HepG2 (cell line): Measurements from ENCODE around the gene NCKIPSD. TPM values are rescaled to one million over a fixed set of nuclear protein-coding genes. Genes with fewer than 3 reads are reported as not detected.
"Not testable (repeated sequence)": the region's sequence is repeated elsewhere in the genome, so short reads cannot be mapped to it uniquely, and the experiment has no call there.

Experiments used
- ATAC-seq: fragments of 200-7000 bp; cut with Tn5 transposase; 3 replicates; pipeline ENCODE4 v1.9.1; 2020; ENCODE audit warnings: mild to moderate bottlenecking, moderate library complexity
- BruUV-seq: library from RNA; stranded (reverse); fragments of 400-500 nt; replicated peaks from 2 replicates; lab custom pipeline; 2021; lab: Mats Ljungman, UMichigan
- CTCF ChIA-PET: fragments of 300-600 bp; formaldehyde crosslinking; extraction: SDS; loops from one replicate; lab custom pipeline; 2021; ENCODE audit warnings: low total read pairs, inconsistent platforms, low intra/inter-chr PET ratio; lab: Yijun Ruan, JAX
- POLR2A ChIA-PET: fragments of 350-600 bp; sonication (Branson Sonifier 250); formaldehyde crosslinking; loops from one replicate; lab custom pipeline; 2020; ENCODE audit warnings: antibody characterized with exemption, inconsistent platforms; lab: Yijun Ruan, JAX
- DNase-seq: peaks from one replicate; pipeline ENCODE4 v3.0.0-alpha.2; 2015; ENCODE audit warnings: low spot score
- FAIRE-seq: peaks from 3 replicates; lab custom pipeline; 2011; peaks lifted over from hg19 to GRCh38; lab: Jason Lieb, UNC
- H2AFZ ChIP-seq: one replicate; pipeline ENCODE4 v1.6.1; 2011; ENCODE audit warnings: low read length, inconsistent platforms
- H3K27ac ChIP-seq: fragments of 300-600 bp; 3 replicates; pipeline ENCODE4 v1.8.0; 2011; ENCODE audit warnings: mixed run types, mild to moderate bottlenecking, mixed read lengths, low read length, inconsistent platforms; ENCODE audit not compliant: insufficient read depth; ENCODE audit errors: extremely low read length
- H3K27me3 ChIP-seq, 2 experiments: fragments of 200-600 bp in 1 of 2; 2 replicates in 1 of 2; 3 replicates in 1 of 2; pipeline versions ENCODE4 v1.6.0 to v1.8.0; 2011; ENCODE audit warnings: low read length in 2 of 2, mild to moderate bottlenecking in 2 of 2, moderate library complexity in 2 of 2, inconsistent platforms in 1 of 2; ENCODE audit not compliant: insufficient read depth in 2 of 2, control insufficient read depth in 1 of 2
- H3K36me3 ChIP-seq, 2 experiments: fragments of 200-600 bp in 1 of 2; replicated peaks in 1 of 2; 2 replicates in 1 of 2; 3 replicates in 1 of 2; pipeline versions ENCODE4 v1.5.1 to v1.8.0; 2011; ENCODE audit warnings: low read length in 2 of 2, inconsistent platforms in 1 of 2; ENCODE audit not compliant: insufficient read depth in 2 of 2, control insufficient read depth in 1 of 2
- H3K4me1 ChIP-seq: 2 replicates; pipeline ENCODE4 v1.5.1; 2012; ENCODE audit warnings: low read length, inconsistent platforms; ENCODE audit not compliant: insufficient read depth
- H3K4me2 ChIP-seq: 2 replicates; pipeline ENCODE4 v1.6.0; 2011; ENCODE audit warnings: low read depth, low read length, inconsistent platforms
- H3K4me3 ChIP-seq, 3 experiments: fragments of 200-600 bp in 1 of 3; sonication (generic), shearing (Covaris generic) in 1 of 3; replicated peaks in 1 of 3; 2 replicates each; pipeline ENCODE4 v1.5.1; 2011 to 2016; ENCODE audit warnings: low read length in 3 of 3, inconsistent platforms in 2 of 3, low read depth in 2 of 3, mild to moderate bottlenecking in 2 of 3, control low read depth in 1 of 3, mixed read lengths in 1 of 3; ENCODE audit not compliant: insufficient read depth in 1 of 3
- H3K79me2 ChIP-seq: one replicate; pipeline ENCODE4 v1.6.1; 2011; ENCODE audit warnings: low read length, inconsistent platforms; ENCODE audit not compliant: insufficient read depth
- H3K9ac ChIP-seq: 2 replicates; pipeline ENCODE4 v1.6.0; 2011; ENCODE audit warnings: mild to moderate bottlenecking, low read depth, low read length, inconsistent platforms; ENCODE audit not compliant: insufficient read depth
- H3K9me3 ChIP-seq: 2 replicates; pipeline ENCODE4 v1.5.1; 2012; ENCODE audit warnings: mild to moderate bottlenecking, low read length
- H4K20me1 ChIP-seq: 2 replicates; pipeline ENCODE4 v1.6.0; 2011; ENCODE audit warnings: inconsistent platforms, mild to moderate bottlenecking, low read length, moderate library complexity; ENCODE audit not compliant: insufficient read depth
- CENPX ChIP-seq: sonication (generic); formaldehyde crosslinking; IDR thresholded peaks from 2 replicates; pipeline ENCODE4 v1.9.0; 2021; ENCODE audit warnings: mild to moderate bottlenecking, missing genetic modification reagents, moderate library complexity
- PATZ1 ChIP-seq: sonication (generic); formaldehyde crosslinking; IDR thresholded peaks from 2 replicates; pipeline ENCODE4 v1.4.0; 2020; ENCODE audit warnings: missing genetic modification reagents
- TCF7L2 ChIP-seq: IDR thresholded peaks from 2 replicates; pipeline ENCODE4 v1.6.1; 2011; ENCODE audit warnings: mild to moderate bottlenecking, low read depth, low read length, moderate library complexity
- ZNF282 ChIP-seq: fragments of 450-650 bp; IDR thresholded peaks from 2 replicates; pipeline ENCODE4 v1.6.1; 2018; ENCODE audit not compliant: partially characterized antibody
- ZNF501 ChIP-seq: sonication (generic); formaldehyde crosslinking; IDR thresholded peaks from 2 replicates; pipeline ENCODE4 v1.5.1; 2020; ENCODE audit warnings: mild to moderate bottlenecking, moderate library complexity, missing genetic modification reagents
- WGBS: methylation state at CpG from one replicate; pipeline ENCODE4 v1.1.6; 2017; ENCODE audit warnings: low lambda C conversion rate; 5-methylcytosine and 5-hydroxymethylcytosine counted together
- in situ Hi-C: cut with HindIII; loops from 2 replicates; pipeline ENCODE4 v1.10.0; 2017; ENCODE audit warnings: low pct_unique_long_range_greater_than_20kb; ENCODE audit not compliant: extremely low pct_ligation_motif_present
- intact Hi-C: fragments of 100-400 bp; cut with micrococcal nuclease; formaldehyde crosslinking; loops from one replicate; pipeline ENCODE4 v1.10.0; 2022; ENCODE audit not compliant: unreplicated experiment
- polyA plus RNA-seq, 8 experiments: library from polyadenylated mRNA; depleted of rRNA in 3 of 8; stranded (reverse) in 7 of 8; unstranded in 1 of 8; fragments of >200 nt; fragmentation: Illumina TruSeq in 4 of 8; extraction: Trizol in 4 of 8; gene quantifications; 2 replicates each; pipeline versions ENCODE4 v1.2.1 to v1.2.3, GENCODE V29; 2011 to 2016; ENCODE audit warnings: low read depth in 4 of 8, missing spikeins in 1 of 8, mixed read lengths in 1 of 8; ENCODE audit not compliant: insufficient read depth in 1 of 8
- total RNA-seq, 5 experiments: library from RNA; depleted of rRNA; stranded (reverse); fragments of >200 nt; fragmentation: Illumina TruSeq; extraction: Trizol; gene quantifications; 2 replicates each; pipeline ENCODE4 v1.2.3, GENCODE V29; 2016; ENCODE audit warnings: low read depth in 1 of 5

The NCKIPSD gene
- total and polyA plus RNA-seq, 2 of the 13 experiments (the other 11 are each of a cell fraction or from before 2014, with no cell fraction given): 13.5 to 35.2 TPM

- BruUV-seq: no TSS peak
- H3K4me1 ChIP-seq: peaks cover 12% of the 10 kb centered on the region; the same call in 1 of the 2 replicates
- no peaks in the 10 kb centered on the region for H3K9me3 ChIP-seq
- H3K27me3 ChIP-seq: peaks cover 0 to 4% of the 10 kb centered on the region in 2 experiments; a peak in 1 of 5 replicates
- intact Hi-C loops: no loop called here
- H4K20me1 ChIP-seq: no peaks in the 10 kb centered on the region
- FAIRE-seq (no peak), DNase-seq (no peak), ATAC-seq (no peak)
- no peak overlapping the region for H2AFZ ChIP-seq
- no peaks in the 10 kb centered on the region for H3K36me3 ChIP-seq
- TF ChIP-seq ZNF282 (no peak), CENPX (CRISPR knock-in tag) (no peak), TCF7L2 (no peak), ZNF501 (no peak), PATZ1 (CRISPR knock-in tag) (no peak)
- CTCF ChIA-PET: no interaction called here
- no peak overlapping the region for H3K27ac ChIP-seq
- in situ Hi-C loops: no loop called here
- H3K79me2 ChIP-seq: no peaks in the 10 kb centered on the region
- no peak overlapping the region for H3K9ac ChIP-seq
- H3K4me2 ChIP-seq: no peak overlapping the region
- WGBS: 49% methylated on average over 7 of the region's 7 CpGs
- H3K4me3 ChIP-seq: no peak overlapping the region
- POLR2A ChIA-PET: no interaction called here
Observed at GRCh38 chr3:48723725-48724124, 38.0 kb upstream of the NCKIPSD start.

GRCh38 chr3:48723293-48723692 is 37.6 kb upstream of the NCKIPSD start:
- not testable (repeated sequence) for FAIRE-seq, ATAC-seq, H3K9ac ChIP-seq

More at GRCh38 chr3:48723293-48723692, 37.6 kb upstream of the NCKIPSD start:
- POLR2A ChIA-PET, H3K4me3 ChIP-seq, DNase-seq, H3K27ac ChIP-seq, H3K9me3 ChIP-seq, H3K79me2 ChIP-seq, intact Hi-C loops, CTCF ChIA-PET, BruUV-seq, H4K20me1 ChIP-seq, H3K27me3 ChIP-seq, in situ Hi-C loops, H3K4me2 ChIP-seq, H3K36me3 ChIP-seq, H2AFZ ChIP-seq: not testable (repeated sequence)
- 53% methylated on average over 3 of the region's 3 CpGs for WGBS
- H3K4me1 ChIP-seq: peaks cover 16% of the 10 kb centered on the region
